ENCODE data around the gene ZNF728. TPM values are rescaled to one million over a fixed set of nuclear protein-coding genes. Genes with fewer than 3 reads are reported as not detected.
"Not testable (repeated sequence)": the region's sequence is repeated elsewhere in the genome, so short reads cannot be mapped to it uniquely, and the experiment has no call there.

The ZNF728 gene
- total RNA-seq (2014; rRNA removed; shearing (Covaris generic)) = 0.46 and 1.0 TPM in 2 replicates

GRCh38 chr19:23002690-23003422 lies at the start of gene ZNF728:
Gene ZNF728 (minus strand): TSS chr19:23003176. CDS start chr19:23003030, 146 bp downstream.
- peak; percentile 70 for DNase-seq (ENCODE audit: low read depth)

GRCh38 chr19:23052349-23052748 lies 49.4 kb upstream of the ZNF728 start:
- DNase-seq (ENCODE audit: low read depth) = no peak

GRCh38 chr19:23049256-23049655 lies 46.3 kb upstream of the ZNF728 start:
- DNase-seq (ENCODE audit: low read depth) = no peak

DNA sequence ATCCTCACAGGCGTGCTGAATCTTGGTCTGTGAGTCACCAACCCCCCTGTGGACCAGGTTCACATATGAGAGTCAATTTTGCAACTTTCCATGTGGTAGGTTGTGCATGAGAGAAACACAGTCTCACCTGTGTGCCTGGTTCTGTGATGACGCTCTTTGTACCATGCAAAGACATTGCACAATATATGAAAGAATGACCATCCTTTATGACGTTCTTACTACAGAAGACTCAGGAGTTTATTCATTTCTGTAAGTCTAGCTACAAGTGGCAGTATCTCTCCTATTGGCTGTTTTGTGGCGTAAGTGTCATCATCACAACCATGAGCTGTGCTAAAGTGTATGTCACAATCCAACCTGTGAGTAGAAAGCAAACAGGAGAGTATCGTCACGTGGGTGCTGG lies 43.8 kb upstream of the ZNF728 start:
- DNase-seq (ENCODE audit: low read depth) = no peak

DNA sequence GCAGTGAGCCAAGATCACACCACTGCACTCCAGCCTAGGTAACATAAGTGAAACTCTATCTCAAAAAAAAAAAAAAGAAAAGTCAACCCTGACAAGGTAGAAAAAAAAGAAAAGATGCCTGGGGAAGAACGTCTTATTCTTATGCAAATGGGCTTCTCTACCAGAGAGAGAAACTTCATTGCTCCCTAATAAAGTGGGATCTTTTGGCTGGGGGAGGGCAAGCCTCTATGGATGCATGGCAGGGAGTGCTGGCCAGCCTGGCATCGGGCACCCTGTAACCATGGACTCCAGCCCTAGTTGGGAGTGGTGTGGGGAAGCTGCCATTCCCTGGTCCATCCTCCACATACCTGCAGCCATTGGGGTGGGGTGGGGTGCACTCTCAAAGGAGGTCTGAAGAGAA lies 30.7 kb upstream of the ZNF728 start:
- DNase-seq (ENCODE audit: low read depth) = no peak

DNA sequence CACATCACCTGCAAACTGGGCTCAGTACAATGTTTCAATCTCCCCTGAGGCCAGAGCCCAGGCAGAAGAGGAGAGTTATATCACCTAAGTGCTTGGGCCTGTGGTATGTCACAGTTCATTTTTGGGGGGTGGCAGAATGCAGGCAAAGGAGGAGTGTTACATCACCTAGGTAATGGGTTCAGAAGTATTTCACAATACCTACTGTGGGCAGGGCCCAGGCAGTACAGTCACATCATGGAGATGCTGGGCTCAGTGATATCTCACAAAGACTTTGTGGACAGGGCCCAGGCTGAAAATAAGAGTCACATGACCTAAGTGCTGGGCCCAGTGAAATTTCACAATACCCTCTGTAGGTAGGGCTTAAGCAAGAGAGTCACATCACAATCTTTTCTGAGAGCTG lies 12.7 kb upstream of the ZNF728 start:
- no peak for DNase-seq (ENCODE audit: low read depth)

DNA sequence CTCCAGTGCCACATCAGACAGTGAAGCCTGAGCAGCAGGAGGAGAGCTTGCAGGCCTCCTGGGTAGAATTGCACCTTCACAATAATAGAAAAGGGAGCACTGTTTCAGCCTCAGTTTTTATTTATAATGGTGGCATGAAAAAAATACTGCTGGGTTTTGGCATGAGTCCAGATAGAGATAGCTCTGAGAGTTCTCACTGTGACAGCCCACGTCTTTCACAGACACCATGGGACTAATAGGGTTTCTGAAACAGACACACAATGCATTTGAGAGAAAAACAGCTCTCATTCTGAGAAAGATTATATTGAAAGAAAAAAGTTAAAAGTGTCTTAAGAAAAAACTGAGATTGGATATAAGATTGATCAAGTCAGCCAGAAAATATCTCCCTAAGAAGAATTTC lies 8.0 kb downstream of the ZNF728 start:
- not testable (repeated sequence) for DNase-seq (ENCODE audit: low read depth)

DNA sequence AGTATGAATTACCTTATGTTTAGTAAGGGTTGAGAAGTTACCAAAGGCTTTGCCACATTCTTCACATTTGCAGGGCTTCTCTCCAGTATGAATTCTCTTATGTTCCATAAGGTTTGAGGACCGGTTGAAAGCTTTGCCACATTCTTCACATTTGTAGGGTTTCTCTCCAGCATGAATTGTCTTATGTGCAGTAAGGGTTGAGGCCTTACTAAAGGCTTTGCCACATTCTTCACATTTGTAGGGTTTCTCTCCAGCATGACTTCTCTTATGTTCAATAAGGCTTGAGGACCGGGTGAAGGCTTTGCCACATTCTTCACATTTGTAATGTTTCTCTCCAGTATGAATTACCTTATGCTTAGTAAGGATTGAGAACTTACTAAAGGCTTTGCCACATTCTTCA lies 26.7 kb downstream of the ZNF728 start:
- DNase-seq (ENCODE audit: low read depth) = no peak

DNA sequence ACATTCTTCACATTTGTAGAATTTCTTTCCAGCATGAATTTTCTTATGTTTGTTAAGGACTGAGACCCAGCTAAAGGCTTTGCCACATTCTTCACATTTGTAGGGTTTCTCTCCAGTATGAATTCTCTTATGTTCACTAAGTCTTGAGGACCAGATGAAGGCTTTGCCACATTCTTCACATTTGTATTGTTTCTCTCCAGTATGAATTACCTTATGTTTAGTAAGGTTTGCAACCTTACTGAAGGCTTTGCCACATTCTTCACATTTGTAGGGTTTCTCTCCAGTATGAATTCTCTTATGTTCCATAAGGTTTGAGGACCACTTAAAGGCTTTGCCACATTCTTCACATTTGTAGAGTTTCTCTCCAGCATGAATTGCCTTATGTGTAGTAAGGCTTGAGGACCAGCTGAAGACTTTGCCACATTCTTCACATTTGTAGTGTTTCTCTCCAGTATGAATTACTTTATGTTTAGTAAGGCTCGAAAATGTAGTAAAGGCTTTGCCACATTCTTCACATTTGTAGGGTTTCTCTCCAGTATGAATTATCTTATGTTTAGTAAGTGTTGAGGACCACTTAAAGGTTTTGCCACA lies 27.3 kb downstream of the ZNF728 start:
- DNase-seq (ENCODE audit: low read depth) = not testable (repeated sequence)

DNA sequence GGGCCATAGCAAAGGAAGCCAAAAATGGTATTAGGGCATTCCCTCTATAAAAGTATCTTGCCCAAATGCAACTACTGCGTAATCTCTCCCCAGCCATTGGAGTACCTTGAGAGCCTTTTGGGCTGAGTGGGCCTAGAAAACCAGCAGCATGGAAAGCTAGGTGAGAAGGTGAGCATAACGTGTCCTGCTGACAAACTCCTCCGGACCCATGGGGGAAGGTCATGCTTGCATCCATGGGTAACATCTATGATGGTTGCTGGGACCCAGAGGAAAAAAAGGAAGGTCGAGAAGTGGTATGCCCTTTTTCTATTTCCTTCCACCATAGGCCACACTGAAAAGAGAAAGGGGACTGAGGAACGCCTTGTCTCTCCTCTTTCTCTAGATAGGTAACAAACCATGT lies 57.4 kb downstream of the ZNF728 start:
- DNase-seq (ENCODE audit: low read depth) = no peak

- no peak for DNase-seq (ENCODE audit: low read depth)
These were observed 67.8 kb downstream of the ZNF728 start for GRCh38 chr19:22935151-22935550.

- DNase-seq (ENCODE audit: low read depth) = not testable (repeated sequence)
These were observed 75.4 kb downstream of the ZNF728 start for GRCh38 chr19:22927576-22927975.

- not testable (repeated sequence) for DNase-seq (ENCODE audit: low read depth)
These were observed 77.8 kb downstream of the ZNF728 start for GRCh38 chr19:22925181-22925580.

Other genes with a start within 250 kb of the ZNF728 start
- gene ZNF99, start 219.0 kb downstream of the ZNF728 start, total RNA-seq (2014; rRNA removed; shearing (Covaris generic)) = not detected in 2 replicates
- not detected in 2 replicates for gene ZNF723, start 170.9 kb downstream of the ZNF728 start, total RNA-seq (2014; rRNA removed; shearing (Covaris generic))
- 2.0 and 4.2 TPM in 2 replicates for gene ZNF730, start 113.8 kb upstream of the ZNF728 start, total RNA-seq (2014; rRNA removed; shearing (Covaris generic))
- 9.8 and 22.1 TPM in 2 replicates for gene ZNF724, start 247.2 kb upstream of the ZNF728 start, total RNA-seq (2014; rRNA removed; shearing (Covaris generic))